ENCODE measurements around the gene TMIGD1. TPM values are rescaled to one million over a fixed set of nuclear protein-coding genes. Genes with fewer than 3 reads are reported as not detected.
"Not testable (repeated sequence)": the region's sequence is repeated elsewhere in the genome, so short reads cannot be mapped to it uniquely, and the experiment has no call there.

The TMIGD1 gene
- polyA plus RNA-seq, 1 of the 3 experiments (the other 2 are of a cell fraction): not detected

- Histone ChIP-seq H3K79me2 (ENCODE audit: insufficient read depth) (no peaks in the 10 kb centered on the region), H3K9me2 (no peaks in the 10 kb centered on the region), H3K4me3 (ENCODE audit: low read depth in 2 of 2, low read length in 1 of 2) (no peak overlapping the region), H3K9me3 (no peaks in the 10 kb centered on the region), H2AFZ (ENCODE audit: low read depth) (no peak overlapping the region), H3K4me1 (ENCODE audit: control insufficient read depth in 1 of 2, insufficient read depth in 2 of 2, low read depth in 1 of 2, low read length in 1 of 2) (peaks cover 0 to 3% of the 10 kb centered on the region in 2 experiments; a peak in 2 of 4 replicates), H4K20me1 (ENCODE audit: insufficient read depth) (no peaks in the 10 kb centered on the region), H3K27ac (ENCODE audit: low read depth in 2 of 2, low read length in 1 of 2) (no peak overlapping the region), H3K4me2 (no peak overlapping the region), H3K27me3 (ENCODE audit: insufficient read depth) (no peaks in the 10 kb centered on the region), H3F3A (replicated peaks; ENCODE audit: insufficient read depth) (no peaks in the 10 kb centered on the region), H3K9ac (no peak overlapping the region), H3K36me3 (replicated peaks in 1 of 2; ENCODE audit: control insufficient read depth in 1 of 2, insufficient read depth in 2 of 2, low read length in 1 of 2) (no peaks in the 10 kb centered on the region)
- DNase-seq: no peak
- TF ChIP-seq EZH2phosphoT487 (IDR thresholded peaks at IDR 0.05; ENCODE audit: borderline replicate concordance, low read depth) (no peak), FOSL2 (IDR thresholded peaks at IDR 0.05; ENCODE audit: borderline replicate concordance, low read depth) (no peak), ELF1 (IDR thresholded peaks at IDR 0.05) (no peak), RFX5 (IDR thresholded peaks at IDR 0.05; ENCODE audit: low read length) (no peak), GABPA (IDR thresholded peaks at IDR 0.05; ENCODE audit: low read depth) (no peak), TEAD4 (IDR thresholded peaks at IDR 0.05; ENCODE audit: borderline replicate concordance, insufficient read depth) (no peak), USF2 (IDR thresholded peaks at IDR 0.05; ENCODE audit: borderline replicate concordance, low read depth, low read length) (no peak)
- ChIA-PET CTCF (interaction anchor here (0.6 to 0.7 kb wide), 2 partner anchors 13 to 16 kb away, joined by 3 read pairs; no protein-coding TSS in a partner anchor), POLR2A (no interaction called here)
- 73% methylated on average over 2 of the region's 2 CpGs for WGBS (ENCODE audit: low lambda C conversion rate)
Observed at GRCh38 chr17:30352240-30352814, 18.5 kb upstream of the TMIGD1 start.

- H3K27ac ChIP-seq (ENCODE audit: low read depth in 2 of 2, low read length in 1 of 2): no peak overlapping the region
- POLR2A ChIA-PET: no interaction called here
- no peak overlapping the region for H3K4me2 ChIP-seq
- no peaks in the 10 kb centered on the region for H3K36me3 ChIP-seq (replicated peaks in 1 of 2; ENCODE audit: control insufficient read depth in 1 of 2, insufficient read depth in 2 of 2, low read length in 1 of 2)
- no peak for DNase-seq
- peaks cover 0 to 3% of the 10 kb centered on the region in 2 experiments; a peak in 2 of 4 replicates for H3K4me1 ChIP-seq (ENCODE audit: control insufficient read depth in 1 of 2, insufficient read depth in 2 of 2, low read depth in 1 of 2, low read length in 1 of 2)
- H3F3A ChIP-seq (replicated peaks; ENCODE audit: insufficient read depth): no peaks in the 10 kb centered on the region
- no peaks in the 10 kb centered on the region for H3K9me2 ChIP-seq
- no peak overlapping the region for H2AFZ ChIP-seq (ENCODE audit: low read depth)
- CTCF ChIA-PET: interaction anchor here (0.6 kb wide), 1 partner anchor 12 kb away, joined by 3 read pairs; no protein-coding TSS in a partner anchor
- H3K9ac ChIP-seq: no peak overlapping the region
- H3K79me2 ChIP-seq (ENCODE audit: insufficient read depth): no peaks in the 10 kb centered on the region
- TF ChIP-seq TEAD4 (IDR thresholded peaks at IDR 0.05; ENCODE audit: borderline replicate concordance, insufficient read depth) (no peak), GABPA (IDR thresholded peaks at IDR 0.05; ENCODE audit: low read depth) (no peak), MEF2A (IDR thresholded peaks at IDR 0.05; ENCODE audit: borderline replicate concordance, low read depth) (no peak), TCF12 (IDR thresholded peaks at IDR 0.05) (no peak), MXI1 (IDR thresholded peaks at IDR 0.05; ENCODE audit: low read depth, low read length) (no peak), EP300 (IDR thresholded peaks at IDR 0.05; ENCODE audit: borderline replicate concordance in 1 of 2, low read depth in 1 of 2, low read length in 1 of 2) (no peak), CTCF (IDR thresholded peaks at IDR 0.05) (no peak), USF2 (IDR thresholded peaks at IDR 0.05; ENCODE audit: borderline replicate concordance, low read depth, low read length) (no peak), GATA2 (CRISPR knock-in tag; IDR thresholded peaks at IDR 0.05) (no peak), FOSL2 (IDR thresholded peaks at IDR 0.05; ENCODE audit: borderline replicate concordance, low read depth) (no peak), EZH2phosphoT487 (IDR thresholded peaks at IDR 0.05; ENCODE audit: borderline replicate concordance, low read depth) (no peak), YY1 (IDR thresholded peaks at IDR 0.05; ENCODE audit: low read depth) (no peak)
- H3K4me3 ChIP-seq (ENCODE audit: low read depth in 2 of 2, low read length in 1 of 2): no peak overlapping the region
- no peaks in the 10 kb centered on the region for H4K20me1 ChIP-seq (ENCODE audit: insufficient read depth)
- 94% methylated on average over 2 of the region's 2 CpGs for WGBS (ENCODE audit: low lambda C conversion rate)
- H3K27me3 ChIP-seq (ENCODE audit: insufficient read depth): no peaks in the 10 kb centered on the region
- no peaks in the 10 kb centered on the region for H3K9me3 ChIP-seq
Observed at GRCh38 chr17:30351735-30352134, 17.9 kb upstream of the TMIGD1 start.

- H3K36me3 ChIP-seq (replicated peaks in 1 of 2; ENCODE audit: control insufficient read depth in 1 of 2, insufficient read depth in 2 of 2, low read length in 1 of 2); H3K9ac ChIP-seq; H3K79me2 ChIP-seq (ENCODE audit: insufficient read depth); DNase-seq; H3K4me3 ChIP-seq (ENCODE audit: low read depth in 2 of 2, low read length in 1 of 2); H3K4me2 ChIP-seq; H3K27ac ChIP-seq (ENCODE audit: low read depth in 2 of 2, low read length in 1 of 2); CTCF ChIA-PET; H3F3A ChIP-seq (replicated peaks; ENCODE audit: insufficient read depth); H3K9me3 ChIP-seq; H3K4me1 ChIP-seq (ENCODE audit: control insufficient read depth in 1 of 2, insufficient read depth in 2 of 2, low read depth in 1 of 2, low read length in 1 of 2); H3K9me2 ChIP-seq; H4K20me1 ChIP-seq (ENCODE audit: insufficient read depth); POLR2A ChIA-PET; H2AFZ ChIP-seq (ENCODE audit: low read depth); H3K27me3 ChIP-seq (ENCODE audit: insufficient read depth): not testable (repeated sequence)
- whole genome bisulfite sequencing (ENCODE audit: low lambda C conversion rate): 84% methylated on average over 4 of the region's 4 CpGs
Observed at GRCh38 chr17:30351263-30351662, 17.4 kb upstream of the TMIGD1 start.
